ENCODE measurements around the gene SBF1. TPM values are rescaled to one million over a fixed set of nuclear protein-coding genes. Genes with fewer than 3 reads are reported as not detected.
A peak's percentile ranks its signal among the peaks of the same experiment; 100 is the strongest.

SBF1 gene
- total and polyA plus RNA-seq, 2 donors (not counting 1 experiment from before 2014, with no cell fraction given): 13.5 to 75.8 TPM

GRCh38 chr22:50456466-50457234 is 18.2 kb downstream of the SBF1 start:
- Histone ChIP-seq H3K36me3 (ENCODE audit: control insufficient read depth, insufficient read depth, low read length) (peaks cover 22% of the 10 kb centered on the region), H3K27me3 (ENCODE audit: control insufficient read depth, insufficient read depth, low read length) (no peaks in the 10 kb centered on the region), H3K4me1 (ENCODE audit: control insufficient read depth, extremely low read depth, insufficient read depth, low read length) (no peaks in the 10 kb centered on the region), H3K9me3 (ENCODE audit: control insufficient read depth, insufficient read depth, low read depth, low read length) (no peaks in the 10 kb centered on the region), H3K79me2 (ENCODE audit: control insufficient read depth, insufficient read depth, low read length) (no peaks in the 10 kb centered on the region), H3K4me3 (replicated peaks in 1 of 4; ENCODE audit: control extremely low read depth in 1 of 4, insufficient read depth in 1 of 4, low read depth in 3 of 4, low read length in 4 of 4) (no peak overlapping the region), H2AFZ (ENCODE audit: low read length) (no peak overlapping the region), H3K4me2 (ENCODE audit: extremely low read depth, insufficient read depth, low read length) (no peak overlapping the region), H3K9ac (ENCODE audit: insufficient read depth, low read length) (no peak overlapping the region), H4K20me1 (ENCODE audit: control insufficient read depth, extremely low read depth, insufficient read depth, low read length) (no peaks in the 10 kb centered on the region), H3K27ac (ENCODE audit: insufficient read depth, low read length) (no peak overlapping the region)
- TF ChIP-seq EZH2 (IDR thresholded peaks at IDR 0.05; ENCODE audit: low read length, missing control alignments) (no peak), CTCF (conservative IDR thresholded peaks at IDR 0.05 in 1 of 2, IDR thresholded peaks at IDR 0.05 in 1 of 2; ENCODE audit: low read depth in 1 of 2, low read length in 2 of 2) (peak in 1 of 2 donors; percentile 9)
- no peak for DNase-seq (ENCODE audit: low read depth in 2 of 2)

GRCh38 chr22:50456026-50456425 is 18.8 kb downstream of the SBF1 start:
- Histone ChIP-seq H3K27me3 (ENCODE audit: control insufficient read depth, insufficient read depth, low read length) (no peaks in the 10 kb centered on the region), H3K27ac (ENCODE audit: insufficient read depth, low read length) (no peak overlapping the region), H3K36me3 (ENCODE audit: control insufficient read depth, insufficient read depth, low read length) (peaks cover 22% of the 10 kb centered on the region), H3K4me1 (ENCODE audit: control insufficient read depth, extremely low read depth, insufficient read depth, low read length) (no peaks in the 10 kb centered on the region), H2AFZ (ENCODE audit: low read length) (no peak overlapping the region), H3K4me3 (replicated peaks in 1 of 4; ENCODE audit: control extremely low read depth in 1 of 4, insufficient read depth in 1 of 4, low read depth in 3 of 4, low read length in 4 of 4) (no peak overlapping the region), H3K4me2 (ENCODE audit: extremely low read depth, insufficient read depth, low read length) (no peak overlapping the region), H3K9ac (ENCODE audit: insufficient read depth, low read length) (no peak overlapping the region), H3K79me2 (ENCODE audit: control insufficient read depth, insufficient read depth, low read length) (no peaks in the 10 kb centered on the region), H3K9me3 (ENCODE audit: control insufficient read depth, insufficient read depth, low read depth, low read length) (no peaks in the 10 kb centered on the region), H4K20me1 (ENCODE audit: control insufficient read depth, extremely low read depth, insufficient read depth, low read length) (no peaks in the 10 kb centered on the region)
- DNase-seq (ENCODE audit: low read depth in 2 of 2): no peak
- TF ChIP-seq EZH2 (IDR thresholded peaks at IDR 0.05; ENCODE audit: low read length, missing control alignments) (no peak), CTCF (conservative IDR thresholded peaks at IDR 0.05 in 1 of 2, IDR thresholded peaks at IDR 0.05 in 1 of 2; ENCODE audit: low read depth in 1 of 2, low read length in 2 of 2) (no peak)

DNA sequence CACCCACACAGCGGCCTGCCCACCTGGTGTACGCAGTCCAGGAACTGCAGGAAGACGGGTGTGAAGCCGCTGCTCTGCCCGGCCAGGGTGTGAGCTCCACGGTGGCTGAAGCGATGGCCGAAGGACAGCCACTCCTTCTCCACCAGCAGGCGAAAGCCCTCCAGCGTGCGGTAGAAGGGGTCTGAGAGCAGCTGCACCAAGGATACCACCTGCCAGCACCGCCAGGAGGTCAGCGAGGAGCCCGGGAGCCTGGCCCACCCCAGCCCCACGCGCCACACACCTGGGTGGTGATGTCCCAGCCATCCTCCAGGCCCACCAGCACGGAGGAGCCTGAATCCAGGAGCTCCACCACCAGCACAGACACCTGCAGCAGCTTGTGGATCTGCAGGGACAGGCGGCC is 19.6 kb downstream of the SBF1 start:
- Histone ChIP-seq H3K36me3 (ENCODE audit: control insufficient read depth, insufficient read depth, low read length) (peaks cover 20% of the 10 kb centered on the region), H3K27me3 (ENCODE audit: control insufficient read depth, insufficient read depth, low read length) (no peaks in the 10 kb centered on the region), H3K79me2 (ENCODE audit: control insufficient read depth, insufficient read depth, low read length) (no peaks in the 10 kb centered on the region), H3K27ac (ENCODE audit: insufficient read depth, low read length) (no peak overlapping the region), H2AFZ (ENCODE audit: low read length) (no peak overlapping the region), H3K4me2 (ENCODE audit: extremely low read depth, insufficient read depth, low read length) (no peak overlapping the region), H4K20me1 (ENCODE audit: control insufficient read depth, extremely low read depth, insufficient read depth, low read length) (no peaks in the 10 kb centered on the region), H3K4me1 (ENCODE audit: control insufficient read depth, extremely low read depth, insufficient read depth, low read length) (no peaks in the 10 kb centered on the region), H3K4me3 (replicated peaks in 1 of 4; ENCODE audit: control extremely low read depth in 1 of 4, insufficient read depth in 1 of 4, low read depth in 3 of 4, low read length in 4 of 4) (no peak overlapping the region), H3K9ac (ENCODE audit: insufficient read depth, low read length) (no peak overlapping the region), H3K9me3 (ENCODE audit: control insufficient read depth, insufficient read depth, low read depth, low read length) (no peaks in the 10 kb centered on the region)
- TF ChIP-seq CTCF (conservative IDR thresholded peaks at IDR 0.05 in 1 of 2, IDR thresholded peaks at IDR 0.05 in 1 of 2; ENCODE audit: low read depth in 1 of 2, low read length in 2 of 2) (no peak), EZH2 (IDR thresholded peaks at IDR 0.05; ENCODE audit: low read length, missing control alignments) (no peak)
- DNase-seq (ENCODE audit: low read depth in 2 of 2): no peak
